ENCODE data around the gene PLA2G2E. TPM values are rescaled to one million over a fixed set of nuclear protein-coding genes. Genes with fewer than 3 reads are reported as not detected.

The PLA2G2E gene
- total RNA-seq, 2 experiments from 2014 or later, result not detected

DNA sequence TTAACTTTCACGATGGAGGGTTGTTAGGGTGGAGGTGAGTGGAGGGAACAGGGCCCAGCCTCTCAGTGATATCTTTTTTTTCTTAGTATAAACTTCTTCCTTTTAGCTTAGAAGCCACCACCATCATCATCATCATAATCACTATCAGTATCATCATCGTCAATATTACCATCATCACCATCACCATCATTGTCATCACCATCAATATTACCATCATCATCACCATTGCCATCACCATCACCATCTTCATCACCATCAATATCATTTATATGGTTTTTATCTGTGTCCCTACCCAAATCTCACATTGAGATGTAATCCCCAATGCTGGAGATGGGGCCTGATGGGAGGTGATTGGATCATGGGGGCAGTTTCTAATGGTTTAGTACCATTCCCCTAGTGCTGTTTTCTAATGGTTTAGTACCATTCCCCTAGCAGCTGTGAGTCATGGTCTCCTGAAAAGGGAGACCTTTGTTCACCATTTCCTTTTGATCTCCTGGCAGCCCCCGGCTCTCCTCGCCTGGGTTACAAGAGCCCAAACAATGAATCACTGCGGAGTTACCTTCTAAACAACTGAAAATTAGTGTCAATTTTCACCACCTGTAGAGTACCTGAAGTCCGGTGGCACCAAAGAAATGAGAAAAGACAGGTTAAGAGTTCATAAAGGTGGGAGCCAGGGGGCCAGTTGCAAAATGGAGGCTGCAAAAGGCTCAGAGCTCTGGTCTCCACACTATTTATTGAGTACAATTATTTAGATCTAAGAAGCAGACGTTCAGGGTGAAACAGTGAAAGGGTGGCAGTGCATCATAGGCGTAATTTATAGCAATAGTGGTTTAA is 3.1 kb upstream of the PLA2G2E start:
- no peaks in the 10 kb centered on the region for H3K27me3 Mint-ChIP-seq
- intact Hi-C loops (cut with DNase I, micrococcal nuclease), result no loop called here
- CTCF ChIA-PET, result interaction anchor here (0.6 kb wide), 1 partner anchor 177 kb away, joined by 3 read pairs; no protein-coding TSS in a partner anchor
- H3K27ac Mint-ChIP-seq, result no peak overlapping the region
- ATAC-seq (no peak), DNase-seq (no peak)
- peaks cover 1% of the 10 kb centered on the region for H3K36me3 Mint-ChIP-seq (ENCODE audit: low read depth)
- peaks cover under 1% of the 10 kb centered on the region for H3K9me3 Mint-ChIP-seq (ENCODE audit: low read depth)
- no peaks in the 10 kb centered on the region for H3K4me1 Mint-ChIP-seq
- POLR2A ChIA-PET, result no interaction called here
- no peak overlapping the region for H3K4me3 Mint-ChIP-seq

DNA sequence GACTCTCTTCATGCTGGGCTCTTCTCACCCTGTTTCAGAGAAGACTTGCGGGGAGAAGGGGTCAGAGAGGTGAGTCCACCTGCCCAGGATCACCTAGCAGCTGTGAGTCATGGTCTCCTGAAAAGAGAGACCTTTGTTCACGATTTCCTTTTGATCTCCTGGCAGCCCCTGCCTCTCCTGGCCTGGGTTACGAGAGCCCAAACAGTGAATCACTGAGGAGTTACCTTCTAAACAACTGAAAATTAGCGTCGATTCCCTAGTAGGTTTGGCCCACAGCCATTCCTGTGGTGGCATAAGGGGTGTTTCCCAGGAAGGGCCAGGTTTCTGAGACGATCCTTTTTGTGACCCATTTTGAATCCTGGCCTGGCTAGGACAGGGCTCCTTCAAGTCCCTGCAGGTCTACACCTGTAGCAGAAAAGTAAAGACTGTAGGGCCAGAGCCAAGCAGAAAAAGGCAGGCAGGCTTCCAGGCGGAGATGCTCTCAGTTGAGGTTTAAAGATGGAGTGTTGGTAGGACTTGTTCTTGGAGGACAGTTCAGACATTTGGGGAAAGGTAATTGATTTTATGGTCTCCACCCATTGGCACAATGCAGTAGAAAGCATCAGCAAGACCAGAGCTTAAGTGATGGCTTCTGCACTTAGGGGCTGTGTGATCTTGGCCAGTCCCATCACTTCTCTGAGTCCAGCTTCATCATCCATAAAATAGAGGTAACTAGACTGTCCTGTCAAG is 2.1 kb upstream of the PLA2G2E start:
- intact Hi-C loops (cut with DNase I, micrococcal nuclease), result no loop called here
- no peak for ATAC-seq
- no peaks in the 10 kb centered on the region for H3K36me3 Mint-ChIP-seq (ENCODE audit: low read depth)
- CTCF ChIA-PET, result no interaction called here
- no peaks in the 10 kb centered on the region for H3K4me1 Mint-ChIP-seq
- no peaks in the 10 kb centered on the region for H3K9me3 Mint-ChIP-seq (ENCODE audit: low read depth)
- H3K4me3 Mint-ChIP-seq, result no peak overlapping the region
- DNase-seq, result no peak
- no peak overlapping the region for H3K27ac Mint-ChIP-seq
- H3K27me3 Mint-ChIP-seq, result no peaks in the 10 kb centered on the region
- POLR2A ChIA-PET, result no interaction called here

DNA sequence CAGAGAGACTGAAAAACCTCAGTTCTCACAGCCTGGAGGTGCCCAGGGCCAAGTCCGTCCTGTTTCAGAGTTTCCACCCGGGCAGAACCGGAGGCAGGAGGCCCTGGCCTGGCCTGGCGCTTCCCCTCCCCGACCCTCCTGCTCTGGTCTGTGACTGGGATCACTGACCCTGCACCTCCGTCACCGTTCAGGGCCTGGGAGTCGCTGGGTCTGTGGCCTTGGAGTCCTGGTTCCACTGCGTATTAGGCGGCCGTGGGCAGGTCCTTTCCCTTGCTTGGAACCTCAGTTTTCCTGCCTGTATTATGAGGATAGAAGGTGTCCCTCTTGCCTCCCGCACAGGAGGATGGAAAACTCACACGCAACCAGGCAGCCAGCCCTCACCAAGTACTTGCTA is 533 bp upstream of the PLA2G2E start:
- ChIA-PET CTCF (no interaction called here), POLR2A (no interaction called here)
- no peak for ATAC-seq
- no peak overlapping the region for H3K4me3 Mint-ChIP-seq
- DNase-seq, result no peak
- no peaks in the 10 kb centered on the region for H3K36me3 Mint-ChIP-seq (ENCODE audit: low read depth)
- H3K27ac Mint-ChIP-seq, result no peak overlapping the region
- no peaks in the 10 kb centered on the region for H3K9me3 Mint-ChIP-seq (ENCODE audit: low read depth)
- no peaks in the 10 kb centered on the region for H3K4me1 Mint-ChIP-seq
- intact Hi-C loops (cut with DNase I, micrococcal nuclease), result no loop called here
- no peaks in the 10 kb centered on the region for H3K27me3 Mint-ChIP-seq

DNA sequence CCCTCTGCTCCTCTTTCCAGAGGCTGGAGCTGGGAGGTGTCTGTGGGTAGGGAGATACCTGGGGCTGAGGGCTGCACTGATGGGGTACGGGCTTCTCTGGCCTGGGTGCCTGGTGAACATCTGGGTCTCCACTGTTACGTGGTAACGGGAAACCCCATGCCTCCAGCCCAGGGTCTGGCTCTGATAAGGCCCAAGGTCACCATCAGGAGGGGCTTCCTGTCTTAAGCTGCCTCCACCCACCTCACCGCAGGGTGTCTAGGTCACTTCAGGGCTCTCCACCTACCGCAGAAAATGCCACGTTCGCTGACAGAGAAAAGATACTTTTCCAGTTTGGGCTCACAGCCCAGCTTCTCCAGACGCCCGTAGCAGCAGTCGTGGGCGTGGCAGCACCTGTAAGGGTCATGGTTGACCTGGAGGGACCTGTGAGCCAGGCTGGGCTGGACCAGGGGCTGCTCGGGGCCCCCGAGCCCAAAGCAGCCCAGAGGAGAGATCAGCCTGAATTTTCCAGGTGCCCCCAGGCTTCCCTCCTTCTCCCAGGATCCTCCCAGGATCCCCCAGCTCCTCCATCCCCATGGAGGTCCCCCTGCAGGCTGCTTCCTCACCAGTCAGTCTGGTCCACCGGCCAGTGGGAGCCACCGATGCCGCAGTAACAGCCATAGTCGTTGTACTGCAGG is 1.3 kb downstream of the PLA2G2E start:
- ChIA-PET POLR2A (no interaction called here), CTCF (interaction anchor here (2.9 kb wide), 1 partner anchor 229 kb away, joined by 20 read pairs; no protein-coding TSS in a partner anchor)
- DNase-seq, result no peak
- Mint-ChIP-seq H3K4me1 (peaks cover 2% of the 10 kb centered on the region), H3K9me3 (ENCODE audit: low read depth) (no peaks in the 10 kb centered on the region), H3K27ac (no peak overlapping the region), H3K4me3 (no peak overlapping the region), H3K27me3 (no peaks in the 10 kb centered on the region), H3K36me3 (ENCODE audit: low read depth) (no peaks in the 10 kb centered on the region)
- intact Hi-C loops (cut with DNase I, micrococcal nuclease), result no loop called here
- no peak for ATAC-seq

DNA sequence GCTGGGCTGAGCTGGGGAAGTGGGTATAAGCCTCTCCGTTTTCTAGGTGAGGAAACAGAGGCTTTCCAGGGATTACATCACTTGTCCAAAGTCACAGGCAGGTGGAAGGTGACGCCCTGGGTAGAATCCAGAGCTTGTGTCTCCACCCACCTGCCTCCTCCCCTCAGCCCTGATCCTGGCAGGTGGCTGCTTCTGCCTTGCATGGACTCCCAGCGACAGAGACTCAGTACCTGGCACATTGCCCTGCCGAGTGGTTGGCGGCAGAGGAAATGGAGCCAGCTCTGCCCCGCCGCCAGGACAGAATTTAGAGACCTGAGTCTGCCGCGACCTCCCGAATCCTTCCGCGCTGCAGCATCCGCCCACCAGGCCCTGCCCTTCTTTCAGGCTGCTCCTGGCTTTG is 2.1 kb downstream of the PLA2G2E start:
- Mint-ChIP-seq H3K27ac (no peak overlapping the region), H3K4me3 (no peak overlapping the region), H3K27me3 (no peaks in the 10 kb centered on the region), H3K9me3 (ENCODE audit: low read depth) (no peaks in the 10 kb centered on the region), H3K36me3 (ENCODE audit: low read depth) (no peaks in the 10 kb centered on the region), H3K4me1 (peaks cover 2% of the 10 kb centered on the region)
- DNase-seq (no peak), ATAC-seq (no peak)
- ChIA-PET POLR2A (no interaction called here), CTCF (interaction anchor here (0.8 to 2.9 kb wide), 3 partner anchors 9 to 291 kb away, joined by 3 to 20 read pairs (median 4); no protein-coding TSS in a partner anchor)
- intact Hi-C loops (cut with DNase I, micrococcal nuclease), result no loop called here

DNA sequence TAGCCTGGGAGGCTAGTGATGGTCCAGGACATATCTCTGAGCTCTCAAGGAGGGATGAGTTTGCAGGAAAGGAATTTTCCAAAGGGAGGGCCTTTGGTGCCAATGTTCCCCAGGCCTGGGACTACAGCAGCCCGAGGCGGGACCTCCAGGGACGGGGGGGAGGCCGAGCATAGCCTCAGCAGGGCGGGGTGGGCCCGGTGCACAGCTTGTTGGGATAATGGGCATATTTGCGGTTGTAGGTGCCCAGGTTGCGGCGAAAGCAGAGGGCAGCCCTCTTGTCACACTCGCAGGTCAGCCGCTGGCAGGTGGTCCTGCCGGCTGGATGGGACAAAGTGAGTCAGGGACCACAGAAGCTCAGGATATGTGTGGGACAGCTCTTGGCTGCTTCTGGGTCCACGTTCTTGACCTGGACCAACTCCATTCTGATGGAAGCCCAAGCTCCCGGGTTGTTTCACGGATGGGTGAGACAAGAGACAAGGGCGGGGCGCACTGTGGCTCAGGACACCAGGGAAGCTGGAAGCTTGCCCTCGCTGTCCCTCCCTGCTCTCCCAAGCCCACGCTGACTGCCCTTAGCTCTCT is 3.2 kb downstream of the PLA2G2E start:
- DNase-seq, result no peak

DNA sequence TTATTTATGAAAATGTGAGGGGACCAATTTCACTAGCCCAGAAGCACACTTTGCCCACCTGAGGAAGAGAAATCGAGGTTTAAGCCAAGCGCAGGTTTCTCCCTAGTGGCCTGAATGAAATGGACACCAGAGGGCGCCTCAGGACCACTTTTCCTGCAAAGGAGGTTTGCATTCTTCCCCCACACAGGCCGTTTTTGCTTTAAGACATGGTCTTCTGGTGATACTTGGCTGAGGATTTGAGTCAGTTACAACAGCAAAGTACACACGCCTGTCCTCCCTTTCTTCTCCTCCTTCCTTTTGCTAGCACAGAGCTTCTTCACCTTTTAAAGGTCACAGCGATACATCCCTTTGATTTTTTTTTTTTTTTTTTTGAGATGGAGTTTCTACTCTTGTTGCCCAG is 5.4 kb downstream of the PLA2G2E start:
- H3K9me3 Mint-ChIP-seq (ENCODE audit: low read depth), result no peaks in the 10 kb centered on the region
- H3K4me3 Mint-ChIP-seq, result no peak overlapping the region
- intact Hi-C loops (cut with DNase I, micrococcal nuclease), result loop anchor here (1.0 to 2.0 kb wide), 4 partner anchors 183 to 576 kb away; no protein-coding TSS in a partner anchor
- H3K27me3 Mint-ChIP-seq, result no peaks in the 10 kb centered on the region
- ATAC-seq, result peak; percentile 78
- no peaks in the 10 kb centered on the region for H3K36me3 Mint-ChIP-seq (ENCODE audit: low read depth)
- ChIA-PET CTCF (interaction anchor here (0.6 to 2.2 kb wide), 15 partner anchors 9 to 311 kb away, joined by 3 to 20 read pairs (median 4); no protein-coding TSS in a partner anchor), POLR2A (no interaction called here)
- DNase-seq, result peak; percentile 90
- peaks cover 2% of the 10 kb centered on the region for H3K4me1 Mint-ChIP-seq
- H3K27ac Mint-ChIP-seq, result no peak overlapping the region

More for the DNA sequence above, 3.2 kb downstream of the PLA2G2E start:
- H3K4me1 Mint-ChIP-seq, result peaks cover 2% of the 10 kb centered on the region
- ChIA-PET POLR2A (no interaction called here), CTCF (interaction anchor here (0.5 to 2.9 kb wide), 5 partner anchors 10 to 292 kb away, joined by 3 to 20 read pairs (median 3); no protein-coding TSS in a partner anchor)
- H3K4me3 Mint-ChIP-seq, result no peak overlapping the region
- ATAC-seq, result no peak
- no peaks in the 10 kb centered on the region for H3K27me3 Mint-ChIP-seq
- H3K36me3 Mint-ChIP-seq (ENCODE audit: low read depth), result no peaks in the 10 kb centered on the region
- no peak overlapping the region for H3K27ac Mint-ChIP-seq
- intact Hi-C loops (cut with DNase I, micrococcal nuclease), result no loop called here
- H3K9me3 Mint-ChIP-seq (ENCODE audit: low read depth), result no peaks in the 10 kb centered on the region

DNA sequence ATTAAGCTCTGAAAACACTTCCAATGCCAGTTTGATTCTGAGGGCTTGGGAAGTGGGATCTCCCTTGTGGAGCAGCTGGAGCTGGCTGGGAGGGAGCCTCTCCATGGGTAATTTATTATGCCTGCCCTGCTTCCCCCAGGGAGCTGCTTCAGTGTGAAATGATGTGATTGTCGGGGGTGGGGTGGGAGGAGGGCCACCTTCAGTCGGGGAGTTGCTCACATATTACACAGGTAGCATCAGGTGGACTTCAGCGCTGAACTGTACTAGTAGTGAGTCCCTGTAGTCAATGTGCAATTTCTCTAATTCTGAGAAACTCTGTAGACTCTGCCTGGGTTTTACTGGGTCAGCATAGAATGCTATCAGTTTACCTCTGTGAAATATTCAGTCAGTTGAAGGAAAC is 12.8 kb downstream of the PLA2G2E start:
- Mint-ChIP-seq H3K27me3 (no peaks in the 10 kb centered on the region), H3K4me3 (no peak overlapping the region), H3K9me3 (ENCODE audit: low read depth) (no peaks in the 10 kb centered on the region), H3K27ac (no peak overlapping the region), H3K4me1 (no peaks in the 10 kb centered on the region), H3K36me3 (ENCODE audit: low read depth) (peaks cover 37% of the 10 kb centered on the region)
- DNase-seq (no peak), ATAC-seq (no peak)
- intact Hi-C loops (cut with DNase I, micrococcal nuclease), result no loop called here
- ChIA-PET POLR2A (no interaction called here), CTCF (interaction anchor here (0.7 to 1.7 kb wide), 2 partner anchors 241 to 466 kb away, joined by 5 to 6 read pairs; no protein-coding TSS in a partner anchor)

DNA sequence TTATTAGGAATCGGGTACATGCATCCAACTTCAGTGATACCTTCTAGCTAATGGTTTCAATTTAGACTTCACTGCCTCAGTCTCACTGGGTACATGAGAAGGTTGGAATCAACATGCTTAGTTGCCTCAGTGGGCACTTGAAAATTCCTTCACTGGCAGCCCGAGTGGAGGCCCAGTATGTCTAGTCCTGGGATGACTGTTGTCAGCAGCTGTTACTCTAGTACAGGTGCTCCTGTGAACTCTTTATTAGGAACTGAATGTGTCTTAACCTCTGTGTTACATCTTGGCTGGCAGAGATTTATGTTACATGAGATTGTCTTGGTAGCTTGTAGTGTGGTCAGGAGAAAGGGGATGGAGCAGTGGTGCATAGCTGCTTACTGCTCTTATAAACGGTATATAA is 13.4 kb downstream of the PLA2G2E start:
- no peak for ATAC-seq
- Mint-ChIP-seq H3K27ac (no peak overlapping the region), H3K27me3 (no peaks in the 10 kb centered on the region), H3K4me1 (no peaks in the 10 kb centered on the region), H3K9me3 (ENCODE audit: low read depth) (no peaks in the 10 kb centered on the region), H3K4me3 (no peak overlapping the region), H3K36me3 (ENCODE audit: low read depth) (peaks cover 38% of the 10 kb centered on the region)
- CTCF ChIA-PET, result interaction anchor here (0.6 to 1.7 kb wide), 4 partner anchors 8 to 467 kb away, joined by 3 to 6 read pairs (median 4); no protein-coding TSS in a partner anchor
- DNase-seq, result no peak
- intact Hi-C loops (cut with DNase I, micrococcal nuclease), result no loop called here
- POLR2A ChIA-PET, result no interaction called here

DNA sequence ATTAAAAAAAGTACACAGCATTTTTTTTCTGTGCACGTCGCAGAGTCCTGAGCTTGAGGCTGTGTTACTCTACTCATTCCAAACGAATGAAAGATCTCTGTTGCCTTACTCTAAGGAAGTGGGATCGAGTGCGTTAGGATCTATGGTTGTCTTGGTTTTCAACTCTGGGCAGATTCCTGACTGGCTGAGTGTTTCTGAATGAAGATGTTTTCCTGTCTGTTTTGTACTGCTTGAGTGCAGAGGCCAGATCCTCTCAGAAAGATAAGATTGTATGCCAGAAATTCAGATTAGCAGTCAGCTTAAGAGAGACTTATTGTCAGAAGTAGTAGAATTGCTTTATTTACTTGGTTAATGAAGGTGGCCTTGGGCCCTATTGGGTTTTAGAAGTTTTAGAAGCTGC is 14.0 kb downstream of the PLA2G2E start:
- peaks cover 44% of the 10 kb centered on the region for H3K36me3 Mint-ChIP-seq (ENCODE audit: low read depth)
- no peak for ATAC-seq
- H3K4me1 Mint-ChIP-seq, result no peaks in the 10 kb centered on the region
- CTCF ChIA-PET, result interaction anchor here (0.6 to 1.7 kb wide), 3 partner anchors 9 to 243 kb away, joined by 3 to 5 read pairs (median 4); no protein-coding TSS in a partner anchor
- no peak overlapping the region for H3K4me3 Mint-ChIP-seq
- DNase-seq, result no peak
- POLR2A ChIA-PET, result no interaction called here
- H3K9me3 Mint-ChIP-seq (ENCODE audit: low read depth), result no peaks in the 10 kb centered on the region
- H3K27ac Mint-ChIP-seq, result no peak overlapping the region
- no peaks in the 10 kb centered on the region for H3K27me3 Mint-ChIP-seq
- intact Hi-C loops (cut with DNase I, micrococcal nuclease), result no loop called here

DNA sequence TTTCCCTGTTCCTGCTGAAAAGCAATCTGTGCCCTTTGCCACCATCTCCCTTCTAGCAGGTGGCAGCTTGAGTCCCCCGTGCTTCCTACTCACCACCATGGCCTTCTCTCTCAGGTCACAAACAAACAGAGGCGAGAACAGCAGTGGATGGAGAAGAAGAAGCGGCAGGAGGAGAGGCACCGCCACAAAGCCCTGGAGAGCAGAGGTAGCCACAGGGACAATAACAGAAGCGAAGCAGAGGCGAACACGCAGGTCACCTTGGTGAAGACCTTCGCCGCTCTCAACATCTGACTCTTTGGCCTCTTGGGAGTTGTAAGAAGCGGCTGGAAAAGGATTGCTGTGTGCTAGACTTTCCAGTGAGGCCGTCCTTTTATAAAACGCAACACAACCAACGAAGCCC is 16.0 kb downstream of the PLA2G2E start:
- DNase-seq (no peak), ATAC-seq (no peak)
- H3K27me3 Mint-ChIP-seq, result no peaks in the 10 kb centered on the region
- no peak overlapping the region for H3K27ac Mint-ChIP-seq
- ChIA-PET POLR2A (no interaction called here), CTCF (interaction anchor here (0.6 to 1.5 kb wide), 2 partner anchors 10 to 782 kb away, joined by 3 to 4 read pairs; no protein-coding TSS in a partner anchor)
- H3K4me3 Mint-ChIP-seq, result no peak overlapping the region
- no peaks in the 10 kb centered on the region for H3K9me3 Mint-ChIP-seq (ENCODE audit: low read depth)
- peaks cover 46% of the 10 kb centered on the region for H3K36me3 Mint-ChIP-seq (ENCODE audit: low read depth)
- H3K4me1 Mint-ChIP-seq, result no peaks in the 10 kb centered on the region
- intact Hi-C loops (cut with DNase I, micrococcal nuclease), result no loop called here
